Measurements from ENCODE around the gene FXR2. TPM values are rescaled to one million over a fixed set of nuclear protein-coding genes. Genes with fewer than 3 reads are reported as not detected.

FXR2 gene
- total RNA-seq, 1 experiment from 2014 or later, result 30.9 TPM

DNA sequence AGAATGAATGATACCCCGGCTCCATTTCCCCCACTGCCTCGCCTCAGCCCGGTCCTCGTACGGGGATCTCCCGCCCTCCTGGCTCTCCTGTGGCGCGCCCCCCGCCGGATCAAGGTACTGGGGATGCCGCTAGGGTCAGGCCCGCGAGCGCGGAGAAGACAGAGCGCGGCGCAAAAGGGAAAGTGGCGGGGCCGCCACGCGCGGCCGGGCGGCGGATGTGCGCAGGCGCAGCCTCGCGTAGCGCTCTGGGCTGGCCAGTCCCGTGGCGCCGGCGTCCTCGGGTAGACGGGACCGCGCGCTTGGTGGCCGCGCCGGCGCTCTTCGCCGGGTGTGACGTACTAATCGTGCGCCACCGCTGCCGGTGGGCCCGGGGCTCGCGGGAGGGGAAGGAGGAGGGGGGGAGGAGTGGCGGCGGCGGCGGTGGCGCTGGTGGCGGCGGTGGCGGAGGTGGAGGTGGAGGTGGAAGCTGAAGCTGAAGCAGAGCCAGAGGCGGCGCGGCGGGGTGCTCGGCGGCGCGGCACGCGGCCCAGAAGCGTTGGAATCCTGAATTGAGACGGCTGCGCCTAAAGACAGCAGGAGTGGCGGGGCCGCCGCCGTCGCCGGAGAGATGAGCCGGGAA lies 53.0 kb downstream of the FXR2 start, which contains the start of gene SENP3:
SENP3 (plus strand) TSS at position 331 of the 619 bp plus-strand sequence. CDS start 1,158 bp downstream, outside the sequence.
- CTCF ChIA-PET, result interaction anchor here (1.3 to 2.2 kb wide), 3 partner anchors 29 to 281 kb away, joined by 3 to 13 read pairs (median 5); partner anchors contain the start of genes SLC2A4 and TMEM102

DNA sequence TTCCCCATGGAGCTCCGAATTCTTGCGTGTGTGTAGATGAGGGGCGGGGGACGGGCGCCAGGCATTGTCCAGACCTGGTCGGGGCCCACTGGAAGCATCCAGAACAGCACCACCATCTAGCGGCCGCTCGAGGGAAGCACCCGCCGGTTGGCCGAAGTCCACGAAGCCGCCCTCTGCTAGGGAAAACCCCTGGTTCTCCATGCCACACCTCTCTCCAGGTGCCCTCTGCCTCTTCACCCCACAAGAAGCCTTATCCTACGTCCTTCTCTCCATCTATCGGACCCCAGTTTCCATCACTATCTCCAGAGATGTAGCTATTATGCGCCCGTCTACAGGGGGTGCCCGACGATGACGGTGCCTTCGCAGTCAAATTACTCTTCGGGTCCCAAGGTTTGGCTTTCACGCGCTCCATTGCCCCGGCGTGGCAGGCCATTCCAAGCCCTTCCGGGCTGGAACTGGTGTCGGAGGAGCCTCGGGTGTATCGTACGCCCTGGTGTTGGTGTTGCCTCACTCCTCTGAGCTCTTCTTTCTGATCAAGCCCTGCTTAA lies 53.6 kb downstream of the FXR2 start:
- BruUV-seq (replicated peaks), result TSS peak; percentile 82
- Mint-ChIP-seq H3K27ac (ENCODE audit: unreplicated experiment) (peak overlapping the region; percentile 64), H3K4me1 (ENCODE audit: low read depth, unreplicated experiment) (peaks cover 40% of the 10 kb centered on the region), H3K27me3 (ENCODE audit: unreplicated experiment) (no peaks in the 10 kb centered on the region), H3K4me3 (ENCODE audit: low read depth, unreplicated experiment) (peak overlapping the region; percentile 90), H3K36me3 (ENCODE audit: insufficient read depth, unreplicated experiment) (peaks cover 72% of the 10 kb centered on the region), H3K9me3 (ENCODE audit: low read depth, unreplicated experiment) (no peaks in the 10 kb centered on the region)
- TF ChIP-seq, protein P1, sequence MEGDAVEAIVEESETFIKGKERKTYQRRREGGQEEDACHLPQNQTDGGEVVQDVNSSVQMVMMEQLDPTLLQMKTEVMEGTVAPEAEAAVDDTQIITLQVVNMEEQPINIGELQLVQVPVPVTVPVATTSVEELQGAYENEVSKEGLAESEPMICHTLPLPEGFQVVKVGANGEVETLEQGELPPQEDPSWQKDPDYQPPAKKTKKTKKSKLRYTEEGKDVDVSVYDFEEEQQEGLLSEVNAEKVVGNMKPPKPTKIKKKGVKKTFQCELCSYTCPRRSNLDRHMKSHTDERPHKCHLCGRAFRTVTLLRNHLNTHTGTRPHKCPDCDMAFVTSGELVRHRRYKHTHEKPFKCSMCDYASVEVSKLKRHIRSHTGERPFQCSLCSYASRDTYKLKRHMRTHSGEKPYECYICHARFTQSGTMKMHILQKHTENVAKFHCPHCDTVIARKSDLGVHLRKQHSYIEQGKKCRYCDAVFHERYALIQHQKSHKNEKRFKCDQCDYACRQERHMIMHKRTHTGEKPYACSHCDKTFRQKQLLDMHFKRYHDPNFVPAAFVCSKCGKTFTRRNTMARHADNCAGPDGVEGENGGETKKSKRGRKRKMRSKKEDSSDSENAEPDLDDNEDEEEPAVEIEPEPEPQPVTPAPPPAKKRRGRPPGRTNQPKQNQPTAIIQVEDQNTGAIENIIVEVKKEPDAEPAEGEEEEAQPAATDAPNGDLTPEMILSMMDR (IDR thresholded peaks at IDR 0.05; ENCODE audit: unreplicated experiment), result peak; percentile 43
- CTCF ChIA-PET, result interaction anchor here (0.6 to 2.6 kb wide), 12 partner anchors 13 to 1292 kb away, joined by 3 to 33 read pairs (median 3); partner anchors contain the start of genes DNAH2, SLC2A4, TMEM102 and TMEM256
- intact Hi-C loops (cut with micrococcal nuclease; ENCODE audit: unreplicated experiment), result loop anchor here (1.0 to 5.0 kb wide), 3 partner anchors 47 to 204 kb away; partner anchors contain the start of genes FGF11, TMEM102 and TMEM95
- peak; percentile 90 for DNase-seq

More for the DNA sequence above, 53.0 kb downstream of the FXR2 start, which contains the start of gene SENP3:
- H3K4me1 Mint-ChIP-seq (ENCODE audit: low read depth, unreplicated experiment), result peaks cover 40% of the 10 kb centered on the region
- H3K36me3 Mint-ChIP-seq (ENCODE audit: insufficient read depth, unreplicated experiment), result peaks cover 75% of the 10 kb centered on the region
- TF ChIP-seq, protein P1 (IDR thresholded peaks at IDR 0.05; ENCODE audit: unreplicated experiment), result no peak
- peak within 1 kb of the TSS; percentile 86 for H3K27ac Mint-ChIP-seq (ENCODE audit: unreplicated experiment)
- no peaks in the 10 kb centered on the region for H3K9me3 Mint-ChIP-seq (ENCODE audit: low read depth, unreplicated experiment)
- intact Hi-C loops (cut with micrococcal nuclease; ENCODE audit: unreplicated experiment), result loop anchor here (1.0 to 5.0 kb wide), 3 partner anchors 47 to 204 kb away; partner anchors contain the start of genes FGF11, TMEM102 and TMEM95
- BruUV-seq (replicated peaks), result no TSS peak
- H3K4me3 Mint-ChIP-seq (ENCODE audit: low read depth, unreplicated experiment), result peak within 1 kb of the TSS; percentile 90
- DNase-seq, result peak; percentile 88
- no peaks in the 10 kb centered on the region for H3K27me3 Mint-ChIP-seq (ENCODE audit: unreplicated experiment)

DNA sequence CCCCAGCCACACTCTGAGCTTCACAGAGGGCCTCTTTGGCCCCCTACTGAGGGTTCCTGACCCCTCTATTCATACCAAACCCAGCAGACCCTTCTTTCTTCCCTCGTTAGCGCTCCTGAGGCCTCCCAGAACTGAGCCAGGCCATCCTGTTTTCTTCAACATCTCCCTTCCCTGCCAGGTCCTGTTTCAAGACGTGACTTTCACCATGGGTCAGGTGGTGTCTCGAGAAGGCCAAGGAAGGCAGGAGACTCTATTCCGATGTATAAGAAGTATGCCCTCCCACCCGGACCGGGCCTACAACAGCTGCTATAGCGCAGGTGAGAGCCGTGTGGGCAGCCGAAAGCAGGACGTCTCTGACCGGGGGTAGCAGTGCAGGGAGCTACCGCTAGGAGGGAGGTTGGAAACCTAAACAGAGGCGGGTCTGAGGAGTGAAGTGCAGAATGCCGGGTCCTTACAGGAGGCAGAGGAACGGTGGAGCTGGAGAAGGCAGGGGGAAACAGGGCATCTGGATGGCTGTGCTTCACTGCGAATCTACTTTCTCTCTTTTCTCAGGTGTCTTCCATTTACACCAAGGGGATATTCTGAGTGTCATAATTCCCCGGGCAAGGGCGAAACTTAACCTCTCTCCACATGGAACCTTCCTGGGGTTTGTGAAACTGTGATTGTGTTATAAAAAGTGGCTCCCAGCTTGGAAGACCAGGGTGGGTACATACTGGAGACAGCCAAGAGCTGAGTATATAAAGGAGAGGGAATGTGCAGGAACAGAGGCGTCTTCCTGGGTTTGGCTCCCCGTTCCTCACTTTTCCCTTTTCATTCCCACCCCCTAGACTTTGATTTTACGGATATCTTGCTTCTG lies 54.3 kb downstream of the FXR2 start:
- peaks cover 65% of the 10 kb centered on the region for H3K36me3 Mint-ChIP-seq (ENCODE audit: insufficient read depth, unreplicated experiment)
- TF ChIP-seq, protein P1 (IDR thresholded peaks at IDR 0.05; ENCODE audit: unreplicated experiment), result peak; percentile 53
- H3K9me3 Mint-ChIP-seq (ENCODE audit: low read depth, unreplicated experiment), result no peaks in the 10 kb centered on the region
- CTCF ChIA-PET, result interaction anchor here (0.6 to 2.6 kb wide), 13 partner anchors 14 to 1293 kb away, joined by 3 to 33 read pairs (median 3); partner anchors contain the start of genes DNAH2, SLC2A4, TMEM102 and TMEM256
- peak overlapping the region; percentile 90 for H3K4me3 Mint-ChIP-seq (ENCODE audit: low read depth, unreplicated experiment)
- BruUV-seq (replicated peaks), result no TSS peak
- peak; percentile 76 for DNase-seq
- H3K4me1 Mint-ChIP-seq (ENCODE audit: low read depth, unreplicated experiment), result peaks cover 44% of the 10 kb centered on the region
- H3K27me3 Mint-ChIP-seq (ENCODE audit: unreplicated experiment), result no peaks in the 10 kb centered on the region
- intact Hi-C loops (cut with micrococcal nuclease; ENCODE audit: unreplicated experiment), result loop anchor here (1.0 to 5.0 kb wide), 3 partner anchors 46 to 203 kb away; partner anchors contain the start of genes FGF11, TMEM102 and TMEM95
- peak overlapping the region; percentile 64 for H3K27ac Mint-ChIP-seq (ENCODE audit: unreplicated experiment)
